ENCODE data around the gene CARMIL3.

DNA sequence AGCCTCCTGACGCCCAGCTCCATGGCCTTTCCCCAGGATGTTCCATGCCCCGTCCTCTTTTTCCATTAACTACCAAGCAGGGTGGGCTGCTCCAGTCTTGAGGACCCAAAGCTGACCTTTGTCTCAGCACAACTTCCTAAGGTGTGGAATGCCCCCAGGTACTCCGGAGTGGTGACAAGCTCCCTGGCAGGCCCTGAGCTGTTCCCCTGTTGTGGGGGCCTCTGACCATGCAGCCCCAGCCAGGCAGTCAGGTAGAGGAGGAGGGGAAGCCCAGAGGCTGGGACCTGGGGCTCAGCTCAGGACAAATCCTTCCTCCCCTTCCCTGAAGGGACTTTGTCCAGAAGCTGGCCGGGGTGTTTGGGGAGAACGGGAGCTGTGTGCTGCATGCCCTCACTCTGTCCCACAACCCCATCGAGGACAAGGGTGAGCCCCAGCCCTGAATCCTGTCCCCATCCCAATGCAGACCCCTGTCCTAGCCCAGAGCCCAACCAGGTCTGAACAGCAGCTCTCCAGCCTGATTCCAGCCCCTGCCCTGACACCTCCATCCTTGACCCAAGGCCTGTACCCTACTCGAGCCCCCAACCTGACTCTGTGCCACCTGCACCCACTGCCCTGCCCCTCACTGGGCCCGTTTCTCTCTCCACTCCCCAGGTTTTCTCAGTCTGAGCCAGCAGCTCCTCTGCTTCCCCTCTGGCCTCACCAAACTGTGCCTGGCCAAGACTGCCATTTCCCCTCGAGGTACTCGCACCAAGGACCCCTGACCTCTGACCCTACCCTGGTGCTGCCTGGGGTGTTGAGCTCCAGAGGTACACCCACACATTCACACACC, 4.4 kb downstream of the CARMIL3 start:
- TF ChIP-seq CTCF (IDR thresholded peaks at IDR 0.05; ENCODE audit: insufficient read depth, low read depth, low read length), result no peak
- no peak for TF ChIP-seq EZH2 (IDR thresholded peaks at IDR 0.05; ENCODE audit: insufficient read depth, low read length)

All from astrocyte (in vitro differentiated cells and primary cell).